Stimulated activated CD4-positive, alpha-beta T cell treated with anti-CD3 and anti-CD28 coated beads, Interleukin-4, amount 100 ng/mL, for 4 hours (primary cell): ENCODE measurements around the gene KIAA1328.
"Not testable (repeated sequence)": the region's sequence is repeated elsewhere in the genome, so short reads cannot be mapped to it uniquely, and the experiment has no call there.

Source experiments
- DNase-seq, 2 experiments: peaks; one replicate each; pipeline ENCODE4 v3.0.0-alpha.2; 2020

KIAA1328 gene

GRCh38 chr18:36828157-36828629 is 734 bp upstream of the KIAA1328 start:
- peak; percentile 1 to 15 for DNase-seq

GRCh38 chr18:36829362-36830157 is 633 bp downstream of the KIAA1328 start:
- DNase-seq = no peak

- DNase-seq = no peak
Observed at GRCh38 chr18:36830158-36830495, 1.2 kb downstream of the KIAA1328 start.

GRCh38 chr18:36831139-36831538 is 2.2 kb downstream of the KIAA1328 start:
- DNase-seq = no peak

GRCh38 chr18:36833120-36833519 is 4.2 kb downstream of the KIAA1328 start:
- DNase-seq = no peak

GRCh38 chr18:36835927-36836326 is 7.0 kb downstream of the KIAA1328 start:
- DNase-seq = no peak

- DNase-seq = no peak
Observed at GRCh38 chr18:36839835-36840234, 10.9 kb downstream of the KIAA1328 start.

- no peak for DNase-seq
Observed at GRCh38 chr18:36843199-36843598, 14.3 kb downstream of the KIAA1328 start.

- no peak for DNase-seq
Observed at GRCh38 chr18:36843784-36844183, 14.9 kb downstream of the KIAA1328 start.

GRCh38 chr18:36848609-36849008 is 19.7 kb downstream of the KIAA1328 start:
- DNase-seq = no peak

GRCh38 chr18:36849288-36850006 is 20.5 kb downstream of the KIAA1328 start:
- DNase-seq = no peak

- no peak for DNase-seq
Observed at GRCh38 chr18:36850527-36851201, 21.7 kb downstream of the KIAA1328 start.

- DNase-seq = no peak
Observed at GRCh38 chr18:36851202-36851590, 22.3 kb downstream of the KIAA1328 start.

GRCh38 chr18:36856815-36857214 is 27.9 kb downstream of the KIAA1328 start:
- DNase-seq = no peak

- DNase-seq = no peak
Observed at GRCh38 chr18:36862182-36862581, 33.3 kb downstream of the KIAA1328 start.

GRCh38 chr18:36867056-36867455 is 38.1 kb downstream of the KIAA1328 start:
- no peak for DNase-seq

- no peak for DNase-seq
Observed at GRCh38 chr18:36871801-36872200, 42.9 kb downstream of the KIAA1328 start.

GRCh38 chr18:36872329-36872728 is 43.4 kb downstream of the KIAA1328 start:
- DNase-seq = no peak

GRCh38 chr18:36873826-36874225 is 44.9 kb downstream of the KIAA1328 start:
- not testable (repeated sequence) for DNase-seq

- DNase-seq = not testable (repeated sequence)
Observed at GRCh38 chr18:36879796-36880195, 50.9 kb downstream of the KIAA1328 start.

- DNase-seq = no peak
Observed at GRCh38 chr18:36885981-36886380, 57.1 kb downstream of the KIAA1328 start.

GRCh38 chr18:36887114-36887513 is 58.2 kb downstream of the KIAA1328 start:
- no peak for DNase-seq

GRCh38 chr18:36887864-36888263 is 58.9 kb downstream of the KIAA1328 start:
- no peak for DNase-seq

- DNase-seq = no peak
Observed at GRCh38 chr18:36888778-36889177, 59.9 kb downstream of the KIAA1328 start.
